ENCODE data around the gene ZER1.

Gene ZER1

DNA sequence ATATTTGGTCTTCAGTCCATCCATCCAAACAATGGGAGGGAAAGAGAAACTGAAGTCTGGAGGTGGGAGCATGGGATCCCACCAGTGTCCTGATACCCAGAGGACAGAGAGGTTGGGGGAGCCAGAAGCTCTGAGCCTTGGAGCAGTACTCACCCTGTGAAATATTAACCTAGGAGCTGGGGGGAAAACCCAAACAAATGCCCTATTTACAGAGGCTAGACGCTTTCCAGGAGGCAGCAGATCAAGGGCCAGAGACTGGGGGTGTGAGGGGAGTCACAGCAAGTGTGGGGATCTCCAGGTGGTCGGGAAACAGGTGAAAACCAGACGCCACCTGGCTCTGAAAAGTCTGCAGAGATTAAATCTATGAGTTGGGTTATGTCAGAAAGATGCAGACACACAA lies 6.2 kb downstream of the ZER1 start:
- peaks cover 6 to 12% of the 10 kb centered on the region in 2 donors for H3K36me3 ChIP-seq (ENCODE audit: control insufficient read depth in 2 of 2, insufficient read depth in 2 of 2, low read length in 2 of 2)
- peak overlapping the region in 1 of 2 donors; percentile 5 for H3K9ac ChIP-seq (ENCODE audit: low read length in 2 of 2)
- H3K9me3 ChIP-seq (ENCODE audit: control insufficient read depth in 2 of 2, low read length in 2 of 2), result no peaks in the 10 kb centered on the region
- H3K4me3 ChIP-seq (ENCODE audit: low read length in 2 of 2), result no peak overlapping the region
- peaks cover 12% of the 10 kb centered on the region for H3K4me1 ChIP-seq (ENCODE audit: control insufficient read depth, insufficient read depth, low read length)
- H3K27ac ChIP-seq (ENCODE audit: low read length), result no peak overlapping the region
- H3K27me3 ChIP-seq (ENCODE audit: control insufficient read depth in 1 of 2, insufficient read depth in 2 of 2, low read length in 2 of 2), result no peaks in the 10 kb centered on the region

DNA sequence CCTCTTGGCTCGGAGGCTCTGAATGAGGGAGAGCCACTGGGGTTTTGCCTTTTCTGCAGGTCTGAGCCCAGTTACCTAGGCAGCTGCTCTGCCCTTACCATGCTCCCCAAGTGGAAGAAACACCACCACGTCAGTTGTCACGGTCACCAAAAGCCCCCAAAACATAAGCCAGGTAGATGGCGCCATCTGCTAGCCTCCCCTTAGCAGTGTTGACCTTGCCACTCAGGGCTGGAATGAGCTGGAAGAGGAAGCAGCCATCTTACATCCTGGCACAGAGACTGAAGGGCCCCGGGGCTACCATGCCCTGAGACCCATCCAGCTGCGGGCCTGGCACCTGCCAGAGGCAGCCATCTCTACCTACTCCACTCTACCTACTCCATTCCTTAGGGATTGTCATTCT lies 7.4 kb downstream of the ZER1 start:
- no peak overlapping the region for H3K27ac ChIP-seq (ENCODE audit: low read length)
- H3K4me3 ChIP-seq (ENCODE audit: low read length in 2 of 2), result no peak overlapping the region
- peaks cover 8% of the 10 kb centered on the region for H3K4me1 ChIP-seq (ENCODE audit: control insufficient read depth, insufficient read depth, low read length)
- H3K9ac ChIP-seq (ENCODE audit: low read length in 2 of 2), result no peak overlapping the region
- H3K36me3 ChIP-seq (ENCODE audit: control insufficient read depth in 2 of 2, insufficient read depth in 2 of 2, low read length in 2 of 2), result peaks cover 6 to 12% of the 10 kb centered on the region in 2 donors
- H3K9me3 ChIP-seq (ENCODE audit: control insufficient read depth in 2 of 2, low read length in 2 of 2), result no peaks in the 10 kb centered on the region
- no peaks in the 10 kb centered on the region for H3K27me3 ChIP-seq (ENCODE audit: control insufficient read depth in 1 of 2, insufficient read depth in 2 of 2, low read length in 2 of 2)

DNA sequence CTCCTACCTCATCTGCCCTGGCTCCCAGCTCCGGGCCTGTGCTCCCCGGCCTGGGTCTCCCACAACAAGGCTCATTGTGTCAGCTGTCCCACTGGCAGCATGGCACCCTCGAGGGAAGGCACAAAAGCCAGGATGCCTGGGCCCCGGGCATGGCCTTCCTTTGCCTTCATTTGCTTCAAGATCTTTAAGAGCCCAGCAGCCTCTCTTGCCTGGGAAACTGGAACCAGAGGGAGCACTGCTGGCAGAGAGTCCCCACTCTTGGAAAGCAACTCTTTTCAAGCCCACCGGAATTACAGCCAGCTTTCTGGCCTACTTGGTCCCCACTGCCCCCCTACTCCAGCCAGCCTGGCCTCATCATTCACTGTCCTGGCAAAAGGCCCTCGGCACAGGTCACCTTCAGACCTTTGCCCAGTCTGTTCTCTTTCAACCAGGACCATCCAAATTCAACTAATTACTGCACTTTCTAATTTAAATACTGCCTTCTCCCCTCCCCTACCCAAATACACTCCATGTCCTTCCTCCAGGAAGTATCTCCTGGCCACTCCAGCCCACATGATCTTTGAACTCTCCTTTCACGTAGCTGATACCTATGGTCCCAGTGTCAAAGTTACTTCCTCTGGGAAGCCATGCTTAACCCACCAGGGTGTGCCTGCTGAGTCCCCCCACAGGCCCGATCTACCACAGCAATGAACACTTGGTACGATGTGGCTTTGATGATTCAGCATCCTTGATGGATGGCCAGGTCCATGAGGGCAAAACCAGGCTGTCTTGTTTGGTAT lies 8.9 kb downstream of the ZER1 start:
- Histone ChIP-seq H3K36me3 (ENCODE audit: control insufficient read depth in 2 of 2, insufficient read depth in 2 of 2, low read length in 2 of 2) (peaks cover 6 to 10% of the 10 kb centered on the region in 2 donors), H3K4me3 (ENCODE audit: low read length in 2 of 2) (no peak overlapping the region), H3K9ac (ENCODE audit: low read length in 2 of 2) (peak overlapping the region; percentile 15 to 42), H3K27ac (ENCODE audit: low read length) (no peak overlapping the region), H3K27me3 (ENCODE audit: control insufficient read depth in 1 of 2, insufficient read depth in 2 of 2, low read length in 2 of 2) (no peaks in the 10 kb centered on the region), H3K9me3 (ENCODE audit: control insufficient read depth in 2 of 2, low read length in 2 of 2) (no peaks in the 10 kb centered on the region), H3K4me1 (ENCODE audit: control insufficient read depth, insufficient read depth, low read length) (peaks cover 2% of the 10 kb centered on the region)

DNA sequence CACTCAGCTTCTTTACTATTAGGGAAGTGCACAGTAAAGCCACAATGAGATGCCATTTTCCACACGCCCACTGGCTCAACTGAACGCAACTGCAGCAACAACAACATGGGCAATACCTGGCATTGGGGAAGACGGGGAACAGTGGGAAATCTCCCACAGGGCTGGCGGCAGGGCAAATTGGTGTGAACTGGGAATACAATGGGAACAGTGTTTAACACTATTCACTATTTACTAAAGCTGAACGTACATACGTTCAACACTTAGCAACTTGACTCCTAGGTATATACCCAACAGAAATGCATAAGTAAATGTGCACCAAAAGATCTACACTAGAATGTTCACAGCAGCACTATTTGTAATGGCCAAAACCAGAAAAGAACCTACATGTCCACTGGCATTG lies 14.1 kb downstream of the ZER1 start:
- peaks cover 18 to 21% of the 10 kb centered on the region in 2 donors for H3K36me3 ChIP-seq (ENCODE audit: control insufficient read depth in 2 of 2, insufficient read depth in 2 of 2, low read length in 2 of 2)
- H3K27ac ChIP-seq (ENCODE audit: low read length), result no peak overlapping the region
- no peak overlapping the region for H3K9ac ChIP-seq (ENCODE audit: low read length in 2 of 2)
- H3K27me3 ChIP-seq (ENCODE audit: control insufficient read depth in 1 of 2, insufficient read depth in 2 of 2, low read length in 2 of 2), result no peaks in the 10 kb centered on the region
- H3K4me1 ChIP-seq (ENCODE audit: control insufficient read depth, insufficient read depth, low read length), result no peaks in the 10 kb centered on the region
- no peak overlapping the region for H3K4me3 ChIP-seq (ENCODE audit: low read length in 2 of 2)
- no peaks in the 10 kb centered on the region for H3K9me3 ChIP-seq (ENCODE audit: control insufficient read depth in 2 of 2, low read length in 2 of 2)

DNA sequence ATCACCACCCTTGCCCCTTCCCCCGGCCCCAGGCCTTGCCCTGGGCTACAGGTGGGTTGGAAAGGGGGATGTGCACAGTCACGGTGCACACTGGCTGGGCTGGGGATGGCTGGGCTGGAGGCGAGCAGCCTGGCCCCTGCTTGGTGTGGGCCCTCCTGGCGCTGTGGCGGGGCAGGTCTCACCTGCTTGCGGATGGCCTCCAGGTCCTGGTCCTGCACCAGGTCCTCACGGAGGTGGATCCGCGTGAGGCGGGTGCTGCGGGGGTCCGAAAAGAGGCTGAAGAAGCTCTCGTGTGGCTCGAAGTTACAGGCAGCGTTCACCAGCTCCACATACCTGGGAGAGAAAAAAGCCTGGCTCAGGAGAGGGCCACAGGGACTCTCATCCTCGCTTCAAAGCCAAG lies 18.1 kb downstream of the ZER1 start:
- Histone ChIP-seq H3K36me3 (ENCODE audit: control insufficient read depth in 2 of 2, insufficient read depth in 2 of 2, low read length in 2 of 2) (peaks cover 22 to 36% of the 10 kb centered on the region in 2 donors), H3K27me3 (ENCODE audit: control insufficient read depth in 1 of 2, insufficient read depth in 2 of 2, low read length in 2 of 2) (no peaks in the 10 kb centered on the region), H3K27ac (ENCODE audit: low read length) (no peak overlapping the region)

DNA sequence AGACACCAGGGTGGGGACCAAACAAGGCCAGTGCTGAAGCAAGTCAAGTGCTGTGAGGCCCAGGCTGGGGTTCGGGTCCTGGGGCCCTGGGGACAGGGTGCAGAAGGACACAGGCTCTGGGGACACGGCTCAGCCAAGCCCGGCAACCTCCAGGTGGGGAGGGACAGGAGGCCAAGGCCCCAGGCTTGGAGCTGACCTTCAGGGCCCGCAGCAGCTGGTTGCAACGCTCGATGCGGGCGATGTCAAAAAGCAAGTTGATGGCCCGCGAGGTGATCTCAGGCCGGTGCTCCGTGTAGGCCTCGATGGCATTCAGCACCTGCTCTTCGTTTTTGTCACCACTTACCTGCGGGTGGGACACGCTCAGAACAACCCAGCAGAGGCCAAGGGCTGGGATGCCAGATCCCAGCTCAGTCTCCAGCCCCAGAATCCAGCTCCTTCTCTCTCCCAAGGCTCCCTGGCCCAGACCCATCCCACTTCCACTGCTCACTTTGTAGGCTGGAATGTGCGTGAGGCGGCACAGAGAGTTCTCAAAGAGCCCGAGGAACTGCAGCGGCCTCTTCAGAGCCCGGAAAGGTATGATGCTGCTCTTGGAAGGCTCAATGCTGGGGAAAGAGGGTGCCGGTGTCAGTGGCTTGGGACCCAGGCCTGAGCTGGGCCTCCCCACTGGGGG lies 20.7 kb downstream of the ZER1 start:
- H3K4me3 ChIP-seq (ENCODE audit: low read length in 2 of 2), result no peak overlapping the region
- peaks cover 23 to 40% of the 10 kb centered on the region in 2 donors for H3K36me3 ChIP-seq (ENCODE audit: control insufficient read depth in 2 of 2, insufficient read depth in 2 of 2, low read length in 2 of 2)
- H3K9me3 ChIP-seq (ENCODE audit: control insufficient read depth in 2 of 2, low read length in 2 of 2), result no peaks in the 10 kb centered on the region
- H3K27me3 ChIP-seq (ENCODE audit: control insufficient read depth in 1 of 2, insufficient read depth in 2 of 2, low read length in 2 of 2), result no peaks in the 10 kb centered on the region
- no peak overlapping the region for H3K9ac ChIP-seq (ENCODE audit: low read length in 2 of 2)
- no peaks in the 10 kb centered on the region for H3K4me1 ChIP-seq (ENCODE audit: control insufficient read depth, insufficient read depth, low read length)
- H3K27ac ChIP-seq (ENCODE audit: low read length), result no peak overlapping the region

More for the DNA sequence above, 18.1 kb downstream of the ZER1 start:
- Histone ChIP-seq H3K4me3 (ENCODE audit: low read length in 2 of 2) (no peak overlapping the region), H3K9ac (ENCODE audit: low read length in 2 of 2) (no peak overlapping the region), H3K9me3 (ENCODE audit: control insufficient read depth in 2 of 2, low read length in 2 of 2) (no peaks in the 10 kb centered on the region), H3K4me1 (ENCODE audit: control insufficient read depth, insufficient read depth, low read length) (no peaks in the 10 kb centered on the region)

DNA sequence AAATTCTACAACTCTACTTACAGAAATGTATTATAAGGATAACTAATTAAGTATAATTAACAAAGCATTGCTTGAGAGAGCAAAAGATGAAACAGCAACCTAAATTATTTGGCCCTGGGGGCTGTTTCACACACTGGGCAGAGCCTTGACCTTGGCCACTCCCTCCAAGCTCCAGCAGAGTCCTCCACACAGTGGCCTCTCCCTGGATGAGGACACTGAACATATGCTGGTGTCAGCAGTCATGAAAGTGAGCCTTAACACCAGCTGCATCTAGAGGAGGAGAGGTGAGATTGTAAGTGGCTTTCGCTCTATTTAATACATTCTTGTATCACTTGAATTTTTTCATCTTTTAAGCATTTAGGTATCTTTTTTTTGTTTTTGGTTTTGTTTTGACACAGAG lies 24.5 kb downstream of the ZER1 start:
- H3K9me3 ChIP-seq (ENCODE audit: control insufficient read depth in 2 of 2, low read length in 2 of 2), result no peaks in the 10 kb centered on the region
- no peak overlapping the region for H3K9ac ChIP-seq (ENCODE audit: low read length in 2 of 2)
- H3K27me3 ChIP-seq (ENCODE audit: control insufficient read depth in 1 of 2, insufficient read depth in 2 of 2, low read length in 2 of 2), result no peaks in the 10 kb centered on the region
- no peak overlapping the region for H3K27ac ChIP-seq (ENCODE audit: low read length)
- H3K4me3 ChIP-seq (ENCODE audit: low read length in 2 of 2), result no peak overlapping the region
- H3K4me1 ChIP-seq (ENCODE audit: control insufficient read depth, insufficient read depth, low read length), result no peaks in the 10 kb centered on the region
- H3K36me3 ChIP-seq (ENCODE audit: control insufficient read depth in 2 of 2, insufficient read depth in 2 of 2, low read length in 2 of 2), result peaks cover 4 to 22% of the 10 kb centered on the region in 2 donors

DNA sequence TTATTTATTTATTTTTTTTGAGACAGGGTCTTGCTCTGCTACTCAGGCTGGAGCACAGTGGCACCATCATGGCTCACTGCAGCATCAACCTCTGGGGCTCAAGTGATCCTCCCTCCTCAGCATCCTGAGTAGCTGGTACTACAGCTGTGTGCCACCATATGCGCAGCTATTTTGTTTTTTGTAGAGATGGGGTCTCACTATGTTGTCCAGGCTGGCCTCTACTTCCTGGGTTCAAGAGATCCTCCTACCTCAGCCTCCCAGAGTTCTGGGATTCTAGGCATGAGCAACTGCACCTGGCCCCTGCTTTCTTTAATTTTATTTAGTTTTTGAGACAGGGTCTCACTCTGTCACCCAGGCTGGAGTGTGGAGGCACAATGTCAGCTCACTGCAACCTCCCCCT lies 28.3 kb downstream of the ZER1 start:
- no peak overlapping the region for H3K4me3 ChIP-seq (ENCODE audit: low read length in 2 of 2)
- H3K27me3 ChIP-seq (ENCODE audit: control insufficient read depth in 1 of 2, insufficient read depth in 2 of 2, low read length in 2 of 2), result no peaks in the 10 kb centered on the region
- H3K36me3 ChIP-seq (ENCODE audit: control insufficient read depth in 2 of 2, insufficient read depth in 2 of 2, low read length in 2 of 2), result peaks cover 28 to 32% of the 10 kb centered on the region in 2 donors
- no peak overlapping the region for H3K9ac ChIP-seq (ENCODE audit: low read length in 2 of 2)
- no peaks in the 10 kb centered on the region for H3K4me1 ChIP-seq (ENCODE audit: control insufficient read depth, insufficient read depth, low read length)
- no peaks in the 10 kb centered on the region for H3K9me3 ChIP-seq (ENCODE audit: control insufficient read depth in 2 of 2, low read length in 2 of 2)
- no peak overlapping the region for H3K27ac ChIP-seq (ENCODE audit: low read length)

DNA sequence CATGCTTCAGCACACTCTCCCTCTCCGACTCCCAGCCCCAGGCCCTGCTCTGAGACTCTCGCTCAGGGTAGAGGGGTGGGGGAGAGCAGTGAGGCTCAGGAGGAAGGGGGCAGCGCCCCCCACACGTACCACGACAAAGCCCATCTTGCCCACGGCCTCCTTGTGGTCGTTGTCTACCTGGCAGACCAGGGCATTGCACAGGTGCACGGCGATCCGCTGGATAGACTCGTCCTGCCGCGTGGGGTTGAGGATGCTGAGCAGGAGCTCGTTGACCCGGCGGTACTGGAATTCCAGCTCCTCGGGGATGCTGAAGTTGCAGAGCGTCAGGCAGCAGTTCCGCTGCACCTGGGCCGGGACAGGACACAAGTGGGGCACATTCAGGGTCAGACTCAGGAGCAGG lies 29.3 kb downstream of the ZER1 start:
- peaks cover 28 to 33% of the 10 kb centered on the region in 2 donors for H3K36me3 ChIP-seq (ENCODE audit: control insufficient read depth in 2 of 2, insufficient read depth in 2 of 2, low read length in 2 of 2)
- no peak overlapping the region for H3K4me3 ChIP-seq (ENCODE audit: low read length in 2 of 2)
- no peaks in the 10 kb centered on the region for H3K4me1 ChIP-seq (ENCODE audit: control insufficient read depth, insufficient read depth, low read length)
- H3K27me3 ChIP-seq (ENCODE audit: control insufficient read depth in 1 of 2, insufficient read depth in 2 of 2, low read length in 2 of 2), result no peaks in the 10 kb centered on the region
- no peak overlapping the region for H3K27ac ChIP-seq (ENCODE audit: low read length)
- no peaks in the 10 kb centered on the region for H3K9me3 ChIP-seq (ENCODE audit: control insufficient read depth in 2 of 2, low read length in 2 of 2)
- no peak overlapping the region for H3K9ac ChIP-seq (ENCODE audit: low read length in 2 of 2)

DNA sequence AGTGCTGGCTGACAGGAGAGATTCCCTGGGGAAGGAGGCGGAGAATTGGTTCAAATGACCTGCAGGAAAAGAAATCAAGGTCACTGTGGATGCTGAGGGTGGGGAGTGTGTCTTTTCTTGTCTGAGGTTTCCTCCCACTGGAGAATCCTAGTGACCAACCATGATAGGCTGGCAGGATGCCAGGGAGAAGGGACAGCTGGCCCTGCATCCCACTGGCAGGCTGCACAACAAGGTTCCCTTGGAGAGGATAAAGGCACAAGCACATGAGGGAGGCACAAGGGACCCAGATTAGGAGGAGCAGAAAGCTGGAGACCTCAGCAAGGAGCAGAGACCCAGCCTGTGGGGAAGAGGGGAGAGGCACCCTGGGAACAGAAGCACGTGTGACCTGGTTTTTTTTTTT lies 36.4 kb downstream of the ZER1 start:
- Histone ChIP-seq H3K27ac (ENCODE audit: low read length) (no peak overlapping the region), H3K4me3 (ENCODE audit: low read length in 2 of 2) (no peak overlapping the region), H3K36me3 (ENCODE audit: control insufficient read depth in 2 of 2, insufficient read depth in 2 of 2, low read length in 2 of 2) (peaks cover 23 to 33% of the 10 kb centered on the region in 2 donors), H3K4me1 (ENCODE audit: control insufficient read depth, insufficient read depth, low read length) (no peaks in the 10 kb centered on the region), H3K9ac (ENCODE audit: low read length in 2 of 2) (no peak overlapping the region), H3K27me3 (ENCODE audit: control insufficient read depth in 1 of 2, insufficient read depth in 2 of 2, low read length in 2 of 2) (no peaks in the 10 kb centered on the region), H3K9me3 (ENCODE audit: control insufficient read depth in 2 of 2, low read length in 2 of 2) (no peaks in the 10 kb centered on the region)

DNA sequence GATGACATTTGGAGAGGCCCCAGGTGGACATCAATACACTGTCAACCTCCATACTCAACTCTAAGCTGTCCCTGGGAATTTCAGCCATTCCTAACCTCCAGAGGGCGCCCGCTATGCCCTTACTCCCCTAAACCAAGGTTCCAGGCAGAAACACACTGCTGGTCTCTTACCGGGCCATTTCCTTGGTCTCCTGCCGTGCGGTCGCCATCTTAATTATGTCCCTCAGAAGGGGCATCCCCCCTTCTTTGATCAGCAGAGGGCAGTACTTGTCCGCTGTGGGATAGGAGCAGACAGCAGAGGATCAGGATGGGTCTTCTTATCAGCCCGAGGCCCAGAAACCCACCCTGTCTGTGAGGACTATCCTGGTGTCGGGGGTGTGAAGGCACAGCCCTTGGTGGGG lies 38.5 kb downstream of the ZER1 start:
- Histone ChIP-seq H3K9ac (ENCODE audit: low read length in 2 of 2) (peak overlapping the region in 1 of 2 donors; percentile 51), H3K27me3 (ENCODE audit: control insufficient read depth in 1 of 2, insufficient read depth in 2 of 2, low read length in 2 of 2) (no peaks in the 10 kb centered on the region), H3K4me1 (ENCODE audit: control insufficient read depth, insufficient read depth, low read length) (no peaks in the 10 kb centered on the region), H3K36me3 (ENCODE audit: control insufficient read depth in 2 of 2, insufficient read depth in 2 of 2, low read length in 2 of 2) (peaks cover 15 to 26% of the 10 kb centered on the region in 2 donors), H3K4me3 (ENCODE audit: low read length in 2 of 2) (no peak overlapping the region), H3K9me3 (ENCODE audit: control insufficient read depth in 2 of 2, low read length in 2 of 2) (no peaks in the 10 kb centered on the region), H3K27ac (ENCODE audit: low read length) (peak overlapping the region; percentile 24)

All from stomach smooth muscle (tissue), 2 donors.